Measurements from ENCODE around the gene KRTAP21-2. TPM values are rescaled to one million over a fixed set of nuclear protein-coding genes. Genes with fewer than 3 reads are reported as not detected.
"Not testable (repeated sequence)": the region's sequence is repeated elsewhere in the genome, so short reads cannot be mapped to it uniquely, and the experiment has no call there.

KRTAP21-2 gene
- total RNA-seq: not detected in 2 replicates

- no peak for DNase-seq (ENCODE audit: low read depth in 2 of 2)
Observed at GRCh38 chr21:30747159-30747558, at the start of gene KRTAP21-2. TSS of gene KRTAP21-2 (minus strand) at chr21:30747259. CDS start at chr21:30747202, 57 bp downstream.

- DNase-seq (ENCODE audit: low read depth in 2 of 2): no peak
Observed at GRCh38 chr21:30793581-30794314, 46.7 kb upstream of the KRTAP21-2 start.

GRCh38 chr21:30779249-30779648, 32.2 kb upstream of the KRTAP21-2 start:
- no peak for DNase-seq (ENCODE audit: low read depth in 2 of 2)

GRCh38 chr21:30769724-30770431, 22.8 kb upstream of the KRTAP21-2 start:
- DNase-seq (ENCODE audit: low read depth in 2 of 2): no peak

- DNase-seq (ENCODE audit: low read depth in 2 of 2): no peak
Observed at GRCh38 chr21:30760776-30761175, 13.7 kb upstream of the KRTAP21-2 start.

GRCh38 chr21:30758306-30758705, 11.2 kb upstream of the KRTAP21-2 start:
- no peak for DNase-seq (ENCODE audit: low read depth in 2 of 2)

- not testable (repeated sequence) for DNase-seq (ENCODE audit: low read depth in 2 of 2)
Observed at GRCh38 chr21:30755328-30755727, 8.3 kb upstream of the KRTAP21-2 start, which contains the start of gene KRTAP21-1. TSS of gene KRTAP21-1 (minus strand) at chr21:30755428. CDS start at chr21:30755378, 50 bp downstream.

GRCh38 chr21:30740462-30740861, 6.6 kb downstream of the KRTAP21-2 start:
- DNase-seq (ENCODE audit: low read depth in 2 of 2): no peak

- DNase-seq (ENCODE audit: low read depth in 2 of 2): no peak
Observed at GRCh38 chr21:30733026-30733425, 14.0 kb downstream of the KRTAP21-2 start.

GRCh38 chr21:30726726-30727125, 20.3 kb downstream of the KRTAP21-2 start:
- no peak for DNase-seq (ENCODE audit: low read depth in 2 of 2)

- no peak for DNase-seq (ENCODE audit: low read depth in 2 of 2)
Observed at GRCh38 chr21:30719401-30719800, 27.7 kb downstream of the KRTAP21-2 start.

- no peak for DNase-seq (ENCODE audit: low read depth in 2 of 2)
Observed at GRCh38 chr21:30718239-30718909, 28.7 kb downstream of the KRTAP21-2 start, which contains the start of gene KRTAP21-3. TSS of gene KRTAP21-3 (minus strand) at chr21:30718777. CDS start at chr21:30718759, 18 bp downstream.

GRCh38 chr21:30717105-30717504, 30.0 kb downstream of the KRTAP21-2 start:
- DNase-seq (ENCODE audit: low read depth in 2 of 2): no peak

- DNase-seq (ENCODE audit: low read depth in 2 of 2): no peak
Observed at GRCh38 chr21:30714946-30715345, 32.1 kb downstream of the KRTAP21-2 start.

GRCh38 chr21:30714456-30714855, 32.6 kb downstream of the KRTAP21-2 start:
- no peak for DNase-seq (ENCODE audit: low read depth in 2 of 2)

- no peak for DNase-seq (ENCODE audit: low read depth in 2 of 2)
Observed at GRCh38 chr21:30713766-30714165, 33.3 kb downstream of the KRTAP21-2 start.

- DNase-seq (ENCODE audit: low read depth in 2 of 2): no peak
Observed at GRCh38 chr21:30710499-30710898, 36.6 kb downstream of the KRTAP21-2 start.

GRCh38 chr21:30707409-30707808, 39.6 kb downstream of the KRTAP21-2 start:
- DNase-seq (ENCODE audit: low read depth in 2 of 2): no peak

All from lung microvascular endothelial cell (primary cell).